Fibroblast of the aortic adventitia (primary cell): ENCODE data around the gene ANTXR2. TPM values are rescaled to one million over a fixed set of nuclear protein-coding genes. Genes with fewer than 3 reads are reported as not detected.

Source experiments
- DNase-seq: peaks from one replicate; pipeline ENCODE4 v3.0.0-alpha.2; 2010; ENCODE audit warnings: low read depth
- H3K4me3 ChIP-seq: 2 replicates; pipeline ENCODE4 v1.5.1; 2011; ENCODE audit warnings: low read depth, mild to moderate bottlenecking, control low read depth, low read length, moderate library complexity
- total RNA-seq: library from RNA; depleted of rRNA; stranded (reverse); fragments of >200 nt; gene quantifications from 2 replicates; pipeline ENCODE4 v1.2.3, GENCODE V29; 2012; ENCODE audit warnings: low replicate concordance
- TF ChIP-seq, protein P1 (sequence below): IDR thresholded peaks from 2 replicates; pipeline ENCODE4 v1.5.1; 2011; ENCODE audit warnings: mild to moderate bottlenecking, low read length, control low read depth, inconsistent platforms; ENCODE audit not compliant: insufficient read depth

The ANTXR2 gene
- total RNA-seq, 1 donor, result 183 TPM

DNA sequence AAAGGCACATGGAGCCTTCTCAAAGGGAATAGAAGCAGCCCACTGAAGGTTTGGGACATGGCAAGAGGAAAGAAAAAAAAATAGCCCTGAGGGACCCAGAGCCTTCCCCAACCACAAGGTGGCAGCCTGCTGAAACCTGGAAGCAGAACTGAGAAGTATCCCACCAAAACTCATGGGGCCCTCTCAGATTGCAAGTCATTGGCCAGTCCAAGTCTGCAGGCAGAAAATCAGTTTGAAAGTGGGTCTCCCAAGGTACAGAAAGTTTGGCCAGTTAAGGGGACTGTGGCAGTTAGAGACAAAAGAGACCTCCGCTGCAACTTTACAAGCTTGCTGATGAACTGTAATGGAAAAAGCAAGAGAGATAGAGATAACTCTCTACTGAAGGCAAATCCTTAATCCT, 155.8 kb downstream of the ANTXR2 start:
- no peak overlapping the region for H3K4me3 ChIP-seq
- TF ChIP-seq, protein P1, sequence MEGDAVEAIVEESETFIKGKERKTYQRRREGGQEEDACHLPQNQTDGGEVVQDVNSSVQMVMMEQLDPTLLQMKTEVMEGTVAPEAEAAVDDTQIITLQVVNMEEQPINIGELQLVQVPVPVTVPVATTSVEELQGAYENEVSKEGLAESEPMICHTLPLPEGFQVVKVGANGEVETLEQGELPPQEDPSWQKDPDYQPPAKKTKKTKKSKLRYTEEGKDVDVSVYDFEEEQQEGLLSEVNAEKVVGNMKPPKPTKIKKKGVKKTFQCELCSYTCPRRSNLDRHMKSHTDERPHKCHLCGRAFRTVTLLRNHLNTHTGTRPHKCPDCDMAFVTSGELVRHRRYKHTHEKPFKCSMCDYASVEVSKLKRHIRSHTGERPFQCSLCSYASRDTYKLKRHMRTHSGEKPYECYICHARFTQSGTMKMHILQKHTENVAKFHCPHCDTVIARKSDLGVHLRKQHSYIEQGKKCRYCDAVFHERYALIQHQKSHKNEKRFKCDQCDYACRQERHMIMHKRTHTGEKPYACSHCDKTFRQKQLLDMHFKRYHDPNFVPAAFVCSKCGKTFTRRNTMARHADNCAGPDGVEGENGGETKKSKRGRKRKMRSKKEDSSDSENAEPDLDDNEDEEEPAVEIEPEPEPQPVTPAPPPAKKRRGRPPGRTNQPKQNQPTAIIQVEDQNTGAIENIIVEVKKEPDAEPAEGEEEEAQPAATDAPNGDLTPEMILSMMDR, result peak; percentile 59
- DNase-seq, result peak; percentile 62

- no peak overlapping the region for H3K4me3 ChIP-seq
- no peak for DNase-seq
- TF ChIP-seq, protein P1, result no peak
These were observed 157.8 kb downstream of the ANTXR2 start for GRCh38 chr4:79915246-79915645.

DNA sequence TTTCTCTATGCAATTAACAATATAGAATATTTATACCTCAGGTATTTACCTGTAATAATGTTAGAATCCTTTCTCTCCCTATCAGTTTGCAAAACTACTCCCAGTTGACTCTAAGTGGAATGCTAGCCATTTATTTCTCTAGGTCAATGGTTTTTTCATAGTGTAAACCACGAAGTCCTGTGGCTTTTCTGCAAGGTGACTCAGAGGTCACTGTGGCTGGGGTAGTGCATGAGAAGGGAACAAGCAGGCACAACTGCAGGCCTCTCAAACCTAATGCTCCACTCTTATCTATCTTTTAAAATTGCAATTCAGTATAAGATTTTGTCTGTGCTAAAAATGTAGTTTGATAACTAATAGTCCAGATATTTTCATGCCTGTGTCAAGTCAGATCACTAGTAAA, 159.4 kb downstream of the ANTXR2 start:
- peak; percentile 50 for DNase-seq
- H3K4me3 ChIP-seq, result no peak overlapping the region
- TF ChIP-seq, protein P1, result no peak

DNA sequence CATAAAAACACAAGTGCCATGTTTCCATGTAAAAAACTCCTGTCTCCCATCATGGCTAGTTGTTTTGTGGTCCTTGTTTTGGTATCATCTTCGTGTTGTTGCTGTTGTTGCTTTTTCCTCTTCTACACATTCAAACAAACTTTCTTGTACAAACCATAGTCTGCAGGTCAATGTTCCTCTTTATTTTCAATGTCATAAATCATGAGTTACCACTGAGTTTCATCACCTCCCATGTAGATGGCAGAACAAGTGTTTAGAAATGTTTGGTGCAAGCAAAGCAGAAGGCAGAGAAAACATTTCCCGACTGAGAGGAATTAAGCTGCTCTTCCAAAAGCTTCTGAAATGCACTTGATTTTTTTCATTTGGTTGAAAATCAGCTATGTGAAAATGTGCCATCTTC, 166.0 kb downstream of the ANTXR2 start:
- TF ChIP-seq, protein P1, result no peak
- no peak for DNase-seq
- no peak overlapping the region for H3K4me3 ChIP-seq

- DNase-seq, result no peak
- TF ChIP-seq, protein P1, result no peak
- no peak overlapping the region for H3K4me3 ChIP-seq
These were observed 166.7 kb downstream of the ANTXR2 start for GRCh38 chr4:79906303-79906702.

- H3K4me3 ChIP-seq, result no peak overlapping the region
- DNase-seq, result no peak
- TF ChIP-seq, protein P1, result no peak
These were observed 167.8 kb downstream of the ANTXR2 start for GRCh38 chr4:79905212-79905611.

- no peak overlapping the region for H3K4me3 ChIP-seq
- TF ChIP-seq, protein P1, result no peak
- no peak for DNase-seq
These were observed 168.7 kb downstream of the ANTXR2 start for GRCh38 chr4:79904331-79904730.
